K562 (cell line): ENCODE measurements around the gene ACADM. TPM values are rescaled to one million over a fixed set of nuclear protein-coding genes. Genes with fewer than 3 reads are reported as not detected.

Experiments
- CTCF ChIP-seq, 3 experiments: IDR thresholded peaks in 2 of 3; conservative IDR thresholded peaks in 1 of 3; 2 replicates each; pipeline ENCODE4 v1.5.1; 2011 to 2012; ENCODE audit warnings: low read length in 3 of 3, mild to moderate bottlenecking in 3 of 3, control low read depth in 2 of 3, improper control_type of control experiment in 1 of 3, inconsistent platforms in 1 of 3, low read depth in 1 of 3, mixed read lengths in 1 of 3, moderate library complexity in 1 of 3; ENCODE audit not compliant: insufficient read depth in 2 of 3
- EHMT2 ChIP-seq: fragments of 450-650 bp; IDR thresholded peaks from 2 replicates; pipeline ENCODE4 v1.6.1; 2018; ENCODE audit warnings: antibody characterized with exemption
- KAT8 ChIP-seq: fragments of 450-650 bp; IDR thresholded peaks from 2 replicates; pipeline ENCODE4 v1.6.1; 2016; ENCODE audit warnings: low read depth, mild to moderate bottlenecking
- PHF21A ChIP-seq: fragments of 450-650 bp; IDR thresholded peaks from 2 replicates; pipeline ENCODE4 v1.6.1; 2017; ENCODE audit warnings: low read depth, borderline replicate concordance
- PTRF ChIP-seq: fragments of 450-650 bp; IDR thresholded peaks from 2 replicates; pipeline ENCODE4 v1.6.1; 2016; ENCODE audit warnings: mild to moderate bottlenecking, missing genetic modification characterization, missing compliant biosample characterization
- RBBP5 ChIP-seq: fragments of 200-600 bp; sonication (generic); IDR thresholded peaks from 2 replicates; pipeline ENCODE4 v1.6.1; 2012; ENCODE audit warnings: borderline replicate concordance, mild to moderate bottlenecking, low read length, control low read depth, inconsistent platforms; ENCODE audit not compliant: insufficient read depth, poor library complexity, severe bottlenecking
- RCOR1 ChIP-seq, 2 experiments: IDR thresholded peaks; 2 replicates each; pipeline ENCODE4 v1.6.1; 2012; ENCODE audit warnings: low read depth in 2 of 2, low read length in 2 of 2, borderline replicate concordance in 1 of 2, improper control_type of control experiment in 1 of 2
- TCF7 ChIP-seq: sonication (generic); IDR thresholded peaks from 2 replicates; pipeline ENCODE4 v1.6.1; 2016; ENCODE audit warnings: antibody characterized with exemption, borderline replicate concordance
- ZBTB40 ChIP-seq, 2 experiments: fragments of 450-650 bp in 1 of 2; sonication (generic) in 1 of 2; formaldehyde crosslinking in 1 of 2; IDR thresholded peaks; 2 replicates each; pipeline versions ENCODE4 v1.7.1 to v1.9.0; 2016 to 2022; ENCODE audit warnings: inconsistent platforms in 1 of 2, mild to moderate bottlenecking in 1 of 2, missing genetic modification reagents in 1 of 2
- ZNF347 ChIP-seq: fragments of 450-650 bp; formaldehyde crosslinking; IDR thresholded peaks from 2 replicates; pipeline ENCODE4 v1.4.0; 2020; ENCODE audit warnings: low read depth, mild to moderate bottlenecking, moderate library complexity
- polyA plus RNA-seq, 8 experiments: library from polyadenylated mRNA; depleted of rRNA in 4 of 8; stranded (reverse) in 5 of 8; unstranded in 3 of 8; fragments of >200 nt; fragmentation: Nextera tagmentation in 2 of 8; fragmentation: Illumina TruSeq in 1 of 8; extraction: Ambion mirVana in 2 of 8; extraction: Trizol in 1 of 8; gene quantifications; 2 replicates each; pipeline versions ENCODE4 v1.2.1 to v1.2.3, GENCODE V29; 2011 to 2014; ENCODE audit warnings: inconsistent platforms in 1 of 8, missing spikeins in 1 of 8
- total RNA-seq, 7 experiments: library from RNA; depleted of rRNA in 6 of 7; stranded (reverse); fragments of >200 nt in 6 of 7; fragmentation: Illumina TruSeq in 2 of 7; extraction: Trizol in 2 of 7; gene quantifications; 2 replicates each; pipeline versions ENCODE4 v1.2.1 to v1.2.3, GENCODE V29; 2011 to 2021; ENCODE audit warnings: low replicate concordance in 1 of 7
- TF ChIP-seq, protein P1 (sequence below), 2 experiments: fragments of 450-650 bp; conservative IDR thresholded peaks; 2 replicates each; pipeline ENCODE4 v1.6.1; 2017; ENCODE audit warnings: mild to moderate bottlenecking in 2 of 2, moderate library complexity in 2 of 2
- TF ChIP-seq, protein P2 (sequence below): fragments of 450-650 bp; IDR thresholded peaks from 2 replicates; pipeline ENCODE4 v1.6.1; 2016; ENCODE audit warnings: low read depth, mild to moderate bottlenecking, moderate library complexity

ACADM gene
- total and polyA plus RNA-seq, 9 of the 15 experiments (the other 6 are each of a cell fraction or from before 2014, with no cell fraction given): 82.5 to 156 (median 123) TPM

- TF ChIP-seq ZBTB40 (IDR thresholded peaks at IDR 0.05) (no peak), ZBTB40 (CRISPR knock-in tag; IDR thresholded peaks at IDR 0.05) (no peak), CTCF (IDR thresholded peaks at IDR 0.05 in 2 of 3, conservative IDR thresholded peaks at IDR 0.05 in 1 of 3; ENCODE audit: insufficient read depth in 2 of 3, low read depth in 1 of 3, low read length in 3 of 3) (peak in 1 of 3 experiments; percentile 6; a peak in 1 of 6 replicates), KAT8 (no peak), PTRF (tag) (no peak), ZNF347 (no peak), PHF21A (peak; percentile 89), RCOR1 (IDR thresholded peaks at IDR 0.05; ENCODE audit: borderline replicate concordance in 1 of 2, low read depth in 2 of 2, low read length in 2 of 2) (0 out of 4 replicates have a peak, but pooled peaks of 1 of the 2 experiments have one; percentile 54), EHMT2 (no peak), RBBP5 (peak; percentile 68), TCF7 (0 out of 2 replicates have a peak, but pooled peaks have one; percentile 40)
- TF ChIP-seq, protein P1, sequence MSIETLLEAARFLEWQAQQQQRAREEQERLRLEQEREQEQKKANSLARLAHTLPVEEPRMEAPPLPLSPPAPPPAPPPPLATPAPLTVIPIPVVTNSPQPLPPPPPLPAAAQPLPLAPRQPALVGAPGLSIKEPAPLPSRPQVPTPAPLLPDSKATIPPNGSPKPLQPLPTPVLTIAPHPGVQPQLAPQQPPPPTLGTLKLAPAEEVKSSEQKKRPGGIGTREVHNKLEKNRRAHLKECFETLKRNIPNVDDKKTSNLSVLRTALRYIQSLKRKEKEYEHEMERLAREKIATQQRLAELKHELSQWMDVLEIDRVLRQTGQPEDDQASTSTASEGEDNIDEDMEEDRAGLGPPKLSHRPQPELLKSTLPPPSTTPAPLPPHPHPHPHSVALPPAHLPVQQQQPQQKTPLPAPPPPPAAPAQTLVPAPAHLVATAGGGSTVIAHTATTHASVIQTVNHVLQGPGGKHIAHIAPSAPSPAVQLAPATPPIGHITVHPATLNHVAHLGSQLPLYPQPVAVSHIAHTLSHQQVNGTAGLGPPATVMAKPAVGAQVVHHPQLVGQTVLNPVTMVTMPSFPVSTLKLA (conservative IDR thresholded peaks at IDR 0.05): peak; percentile 84 to 90
- TF ChIP-seq, protein P2, sequence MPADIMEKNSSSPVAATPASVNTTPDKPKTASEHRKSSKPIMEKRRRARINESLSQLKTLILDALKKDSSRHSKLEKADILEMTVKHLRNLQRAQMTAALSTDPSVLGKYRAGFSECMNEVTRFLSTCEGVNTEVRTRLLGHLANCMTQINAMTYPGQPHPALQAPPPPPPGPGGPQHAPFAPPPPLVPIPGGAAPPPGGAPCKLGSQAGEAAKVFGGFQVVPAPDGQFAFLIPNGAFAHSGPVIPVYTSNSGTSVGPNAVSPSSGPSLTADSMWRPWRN: 0 out of 2 replicates have a peak, but pooled peaks have one; percentile 28
These were observed 61.7 kb downstream of the ACADM start, which contains the start of gene RABGGTB (continued) for GRCh38 chr1:75785983-75786853.
